ENCODE data around the gene OBSCN. TPM values are rescaled to one million over a fixed set of nuclear protein-coding genes. Genes with fewer than 3 reads are reported as not detected.
A peak's percentile ranks its signal among the peaks of the same experiment; 100 is the strongest.

OBSCN gene
- total RNA-seq, 2 experiments from 2014 or later, result 6.6 to 8.0 TPM

DNA sequence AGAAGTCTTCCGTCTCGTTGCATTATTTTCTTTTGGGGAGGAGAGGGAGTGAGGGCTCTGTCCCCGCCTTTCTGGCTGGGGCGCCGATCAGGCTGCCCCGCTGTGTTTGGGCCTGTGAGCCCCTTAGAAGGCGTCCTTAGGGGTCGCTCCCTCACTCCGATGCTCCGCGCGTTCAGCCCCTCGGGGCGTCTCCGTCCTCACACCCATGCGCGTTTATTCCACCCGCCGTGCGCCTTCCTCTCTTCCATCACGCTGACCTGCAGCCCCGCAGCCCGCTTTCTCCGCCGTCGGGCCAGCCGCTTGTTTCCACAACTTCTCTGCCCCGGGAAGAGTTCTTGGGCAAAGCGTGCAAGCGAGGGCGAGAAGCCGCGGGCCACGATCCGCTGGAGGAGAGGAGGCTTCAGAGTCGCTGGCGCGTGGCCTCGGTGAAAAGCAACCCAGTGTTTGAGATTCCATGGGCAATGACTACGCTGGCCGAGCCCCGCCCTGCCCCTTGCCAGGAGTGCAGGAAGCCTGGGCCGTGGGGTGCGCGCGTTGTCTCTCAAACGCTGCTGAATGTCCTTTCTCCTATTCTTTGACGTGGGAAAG, 171.1 kb downstream of the OBSCN start:
- Mint-ChIP-seq H3K9me3 (no peaks in the 10 kb centered on the region), H3K4me1 (peaks cover 9% of the 10 kb centered on the region), H3K4me3 (peak overlapping the region; percentile 73), H3K27ac (no peak overlapping the region), H3K27me3 (peaks cover 37% of the 10 kb centered on the region), H3K36me3 (ENCODE audit: low read depth) (no peaks in the 10 kb centered on the region)
- POLR2A ChIA-PET, result interaction anchor here (1.5 kb wide), 1 partner anchor 14 kb away, joined by 5 read pairs; no protein-coding TSS in a partner anchor
- no peak for DNase-seq
- CTCF ChIA-PET, result no interaction called here

DNA sequence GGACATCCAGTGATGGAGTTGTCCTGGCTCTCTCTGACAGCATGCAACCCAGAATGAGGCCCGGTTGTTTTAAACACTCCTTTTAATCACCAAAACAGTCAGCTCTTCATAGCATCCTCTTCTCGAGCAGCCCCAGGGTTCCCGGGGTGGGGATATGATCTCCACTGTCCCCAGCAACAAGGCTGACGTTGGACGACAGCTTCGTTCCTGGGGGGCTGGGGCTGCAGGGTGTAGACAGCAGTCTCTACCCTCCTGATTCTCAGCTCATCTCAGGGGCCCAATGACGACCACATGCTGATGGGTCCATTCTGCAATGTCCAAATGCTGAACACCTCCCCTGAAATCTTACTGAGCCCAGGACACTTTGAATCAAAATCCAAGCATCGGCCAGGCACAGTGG, 171.8 kb downstream of the OBSCN start:
- Mint-ChIP-seq H3K36me3 (ENCODE audit: low read depth) (no peaks in the 10 kb centered on the region), H3K4me3 (no peak overlapping the region), H3K4me1 (peaks cover 9% of the 10 kb centered on the region), H3K27ac (no peak overlapping the region), H3K9me3 (no peaks in the 10 kb centered on the region), H3K27me3 (peaks cover 37% of the 10 kb centered on the region)
- ChIA-PET POLR2A (interaction anchor here (1.5 kb wide), 1 partner anchor 14 kb away, joined by 5 read pairs; no protein-coding TSS in a partner anchor), CTCF (no interaction called here)
- no peak for DNase-seq

GRCh38 chr1:228381356-228381755, 173.5 kb downstream of the OBSCN start:
- ChIA-PET POLR2A (no interaction called here), CTCF (interaction anchor here (1.5 kb wide), 1 partner anchor 12 kb away, joined by 5 read pairs; no protein-coding TSS in a partner anchor)
- Mint-ChIP-seq H3K27ac (no peak overlapping the region), H3K9me3 (no peaks in the 10 kb centered on the region), H3K4me1 (peaks cover 9% of the 10 kb centered on the region), H3K36me3 (ENCODE audit: low read depth) (no peaks in the 10 kb centered on the region), H3K27me3 (peaks cover 45% of the 10 kb centered on the region), H3K4me3 (no peak overlapping the region)
- no peak for DNase-seq

- ChIA-PET CTCF (no interaction called here), POLR2A (no interaction called here)
- H3K4me1 Mint-ChIP-seq, result peaks cover 7% of the 10 kb centered on the region
- peaks cover 42% of the 10 kb centered on the region for H3K27me3 Mint-ChIP-seq
- no peak for DNase-seq
- no peaks in the 10 kb centered on the region for H3K9me3 Mint-ChIP-seq
- H3K27ac Mint-ChIP-seq, result no peak overlapping the region
- no peak overlapping the region for H3K4me3 Mint-ChIP-seq
- H3K36me3 Mint-ChIP-seq (ENCODE audit: low read depth), result no peaks in the 10 kb centered on the region
Measured at GRCh38 chr1:228383773-228384172, 175.9 kb downstream of the OBSCN start.

GRCh38 chr1:228385232-228385631, 177.4 kb downstream of the OBSCN start:
- DNase-seq, result no peak
- ChIA-PET CTCF (no interaction called here), POLR2A (interaction anchor here (1.0 to 2.1 kb wide), 2 partner anchors 20 to 72 kb away, joined by 4 to 5 read pairs; no protein-coding TSS in a partner anchor)
- Mint-ChIP-seq H3K36me3 (ENCODE audit: low read depth) (no peaks in the 10 kb centered on the region), H3K4me3 (no peak overlapping the region), H3K27me3 (peaks cover 28% of the 10 kb centered on the region), H3K4me1 (no peaks in the 10 kb centered on the region), H3K27ac (no peak overlapping the region), H3K9me3 (no peaks in the 10 kb centered on the region)

DNA sequence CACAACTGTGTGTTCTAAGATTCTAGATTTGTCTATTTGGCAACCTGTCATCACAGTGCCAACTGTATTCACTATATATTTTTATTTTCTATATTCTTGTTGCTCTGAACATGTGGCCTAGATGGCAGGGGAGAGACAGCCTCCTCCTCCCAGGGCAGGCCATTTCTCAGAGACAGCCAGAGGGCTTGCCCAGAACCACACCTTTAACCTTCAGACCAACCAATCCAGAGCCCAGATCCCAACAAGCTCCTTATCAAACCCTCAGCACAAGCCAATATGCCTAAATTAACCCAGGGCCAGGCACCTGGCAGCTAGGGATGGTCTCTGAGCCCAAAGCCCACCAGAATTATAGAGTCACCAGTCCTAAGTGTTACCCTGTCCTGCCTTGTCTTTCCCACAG, 179.5 kb downstream of the OBSCN start:
- Mint-ChIP-seq H3K27me3 (peaks cover 16% of the 10 kb centered on the region), H3K4me1 (no peaks in the 10 kb centered on the region), H3K4me3 (no peak overlapping the region), H3K27ac (no peak overlapping the region), H3K36me3 (ENCODE audit: low read depth) (peaks cover 3% of the 10 kb centered on the region), H3K9me3 (no peaks in the 10 kb centered on the region)
- DNase-seq, result no peak
- ChIA-PET POLR2A (no interaction called here), CTCF (no interaction called here)

DNA sequence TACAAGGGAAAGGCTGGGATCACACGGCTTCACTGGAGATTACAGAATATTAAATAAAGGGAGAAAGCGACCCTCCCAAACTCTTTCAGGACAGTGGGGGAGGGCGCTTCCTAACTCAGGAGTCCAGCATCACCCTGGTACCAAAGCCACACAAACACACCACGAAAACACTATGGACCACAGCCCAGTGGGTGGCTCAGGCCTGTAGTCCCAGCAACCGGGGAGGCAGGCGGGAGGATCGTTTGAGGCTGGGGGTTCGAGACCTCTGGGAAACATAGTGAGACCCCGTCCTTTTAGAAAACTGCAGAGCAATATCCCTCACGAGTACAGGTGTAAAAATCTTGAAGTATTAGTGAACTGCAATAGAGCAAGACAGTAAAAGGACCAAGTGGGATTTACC, 182.8 kb downstream of the OBSCN start:
- Mint-ChIP-seq H3K4me1 (no peaks in the 10 kb centered on the region), H3K9me3 (no peaks in the 10 kb centered on the region), H3K27ac (no peak overlapping the region), H3K4me3 (no peak overlapping the region), H3K27me3 (peaks cover 1% of the 10 kb centered on the region), H3K36me3 (ENCODE audit: low read depth) (peaks cover 24% of the 10 kb centered on the region)
- CTCF ChIA-PET, result interaction anchor here (0.8 kb wide), 1 partner anchor 176 kb away, joined by 3 read pairs; no protein-coding TSS in a partner anchor
- DNase-seq, result no peak
- POLR2A ChIA-PET, result interaction anchor here (1.1 kb wide), 1 partner anchor 14 kb away, joined by 3 read pairs; no protein-coding TSS in a partner anchor

- H3K4me3 Mint-ChIP-seq, result no peak overlapping the region
- DNase-seq, result no peak
- peaks cover 3% of the 10 kb centered on the region for H3K4me1 Mint-ChIP-seq
- H3K9me3 Mint-ChIP-seq, result no peaks in the 10 kb centered on the region
- CTCF ChIA-PET, result no interaction called here
- peaks cover 33% of the 10 kb centered on the region for H3K36me3 Mint-ChIP-seq (ENCODE audit: low read depth)
- H3K27ac Mint-ChIP-seq, result no peak overlapping the region
- no peaks in the 10 kb centered on the region for H3K27me3 Mint-ChIP-seq
- POLR2A ChIA-PET, result interaction anchor here (1.7 kb wide), 1 partner anchor 14 kb away, joined by 5 read pairs; no protein-coding TSS in a partner anchor
Measured at GRCh38 chr1:228391411-228392020, 183.7 kb downstream of the OBSCN start.

DNA sequence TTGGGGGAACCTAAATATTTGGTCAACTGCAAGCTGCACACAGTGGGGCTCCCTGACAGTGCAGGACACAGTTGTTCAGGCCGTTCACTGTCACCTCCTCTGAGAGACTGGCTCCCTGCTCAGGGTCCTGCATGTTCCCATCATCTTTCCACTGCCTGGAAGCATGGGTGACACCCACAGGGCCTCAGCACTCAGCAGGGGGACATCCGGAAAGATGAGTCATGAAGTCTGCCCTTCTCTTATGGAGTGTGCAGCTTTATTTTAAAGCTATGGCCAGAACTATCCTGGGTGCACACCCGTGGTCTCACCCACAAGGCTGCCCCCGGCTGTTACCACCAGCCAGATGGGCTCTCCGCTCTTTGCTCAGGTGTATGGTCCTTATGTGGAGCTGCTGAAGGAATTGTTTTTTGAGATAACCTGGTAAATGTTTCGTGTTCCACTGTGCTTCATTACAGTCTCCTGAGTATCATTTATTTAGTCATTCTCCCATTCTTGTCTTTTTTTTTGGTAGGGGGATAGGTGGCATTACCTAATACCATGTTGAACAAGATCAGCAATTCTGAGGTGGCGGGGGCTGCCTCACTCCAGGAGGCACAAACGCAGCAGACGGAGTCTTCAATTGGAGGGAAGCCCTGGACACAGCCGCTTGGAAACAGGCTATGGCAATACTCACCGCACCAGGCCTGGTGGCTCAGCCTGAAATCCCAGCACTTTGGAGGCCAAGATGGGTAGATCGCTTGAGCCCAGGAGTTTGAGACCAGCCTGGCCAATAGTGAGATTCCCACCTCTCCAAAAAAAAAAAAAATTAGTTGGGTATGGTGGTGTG, 184.5 kb downstream of the OBSCN start:
- peaks cover 7% of the 10 kb centered on the region for H3K4me1 Mint-ChIP-seq
- H3K27ac Mint-ChIP-seq, result no peak overlapping the region
- H3K27me3 Mint-ChIP-seq, result no peaks in the 10 kb centered on the region
- ChIA-PET CTCF (interaction anchor here (0.5 to 1.1 kb wide), 2 partner anchors 11 to 227 kb away, joined by 3 to 5 read pairs; partner anchors contain the start of gene IBA57), POLR2A (interaction anchor here (0.9 to 1.7 kb wide), 3 partner anchors 13 to 65 kb away, joined by 3 to 5 read pairs (median 5); a partner anchor contains a TSS)
- H3K4me3 Mint-ChIP-seq, result no peak overlapping the region
- H3K36me3 Mint-ChIP-seq (ENCODE audit: low read depth), result peaks cover 37% of the 10 kb centered on the region
- H3K9me3 Mint-ChIP-seq, result no peaks in the 10 kb centered on the region
- DNase-seq, result no peak

GRCh38 chr1:228393268-228393701, 185.4 kb downstream of the OBSCN start:
- Mint-ChIP-seq H3K27me3 (no peaks in the 10 kb centered on the region), H3K4me3 (no peak overlapping the region), H3K27ac (no peak overlapping the region), H3K36me3 (ENCODE audit: low read depth) (peaks cover 45% of the 10 kb centered on the region), H3K9me3 (no peaks in the 10 kb centered on the region), H3K4me1 (peaks cover 16% of the 10 kb centered on the region)
- POLR2A ChIA-PET, result interaction anchor here (0.9 to 1.7 kb wide), 3 partner anchors 12 to 64 kb away, joined by 3 to 5 read pairs (median 5); a partner anchor contains a TSS
- CTCF ChIA-PET, result interaction anchor here (1.0 to 1.1 kb wide), 2 partner anchors 12 to 93 kb away, joined by 3 to 5 read pairs; no protein-coding TSS in a partner anchor
- no peak for DNase-seq

DNA sequence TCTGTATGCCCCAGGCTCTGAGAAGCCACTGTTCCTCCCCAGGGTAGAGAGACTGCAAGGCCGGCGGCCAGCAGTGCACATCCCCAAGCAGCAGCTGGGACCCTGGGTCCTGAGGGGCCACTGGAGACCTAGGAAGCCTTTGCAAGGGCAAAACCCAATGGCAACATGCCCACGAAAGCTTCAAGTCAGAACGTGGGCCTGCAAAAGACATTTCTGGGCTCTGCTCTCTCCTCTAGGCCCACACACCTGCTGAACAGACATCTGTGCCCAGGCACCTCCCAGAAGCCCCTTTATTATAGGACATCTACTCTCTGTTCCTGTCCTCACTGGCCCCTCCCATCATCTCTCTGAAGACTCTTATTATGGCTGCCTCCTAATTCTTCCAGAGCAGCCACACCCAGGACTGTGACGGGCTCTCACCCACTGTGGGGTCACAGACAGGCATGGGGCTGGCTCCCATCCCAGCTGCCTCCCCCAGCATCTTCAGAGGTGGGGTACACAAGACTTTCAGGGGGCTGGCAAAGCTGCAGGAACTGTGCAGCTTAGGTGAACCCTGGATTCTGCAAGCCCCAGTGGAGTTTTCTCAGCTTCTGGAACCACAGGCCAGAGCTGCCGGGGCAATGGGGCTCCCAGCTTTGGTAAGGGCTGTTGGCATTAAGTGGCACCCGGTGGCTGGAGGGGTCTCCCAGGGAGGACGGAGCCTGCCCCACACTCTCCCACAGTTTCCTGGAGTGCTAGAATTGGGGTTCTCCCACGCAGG, 186.1 kb downstream of the OBSCN start:
- Mint-ChIP-seq H3K27ac (no peak overlapping the region), H3K4me3 (no peak overlapping the region), H3K27me3 (no peaks in the 10 kb centered on the region), H3K4me1 (peaks cover 19% of the 10 kb centered on the region), H3K36me3 (ENCODE audit: low read depth) (peaks cover 49% of the 10 kb centered on the region), H3K9me3 (no peaks in the 10 kb centered on the region)
- CTCF ChIA-PET, result interaction anchor here (1.0 kb wide), 1 partner anchor 92 kb away, joined by 3 read pairs; no protein-coding TSS in a partner anchor
- no peak for DNase-seq
- POLR2A ChIA-PET, result interaction anchor here (0.8 to 2.8 kb wide), 3 partner anchors 12 to 69 kb away, joined by 3 to 13 read pairs (median 5); partner anchors contain the start of gene TRIM11

Measured in activated CD4-positive, alpha-beta memory T cell treated with anti-CD3 and anti-CD28 coated beads, Interleukin-2, amount 10 ng/mL, durations not matched to agents 7 days and 5 days (primary cell).